ENCODE data around the gene DOC2B. TPM values are rescaled to one million over a fixed set of nuclear protein-coding genes. Genes with fewer than 3 reads are reported as not detected.
A peak's percentile ranks its signal among the peaks of the same experiment; 100 is the strongest.
"Not testable (repeated sequence)": the region's sequence is repeated elsewhere in the genome, so short reads cannot be mapped to it uniquely, and the experiment has no call there.

Gene DOC2B
- total and polyA plus RNA-seq, 12 donors: 2.6 to 15.7 (median 5.9) TPM

DNA sequence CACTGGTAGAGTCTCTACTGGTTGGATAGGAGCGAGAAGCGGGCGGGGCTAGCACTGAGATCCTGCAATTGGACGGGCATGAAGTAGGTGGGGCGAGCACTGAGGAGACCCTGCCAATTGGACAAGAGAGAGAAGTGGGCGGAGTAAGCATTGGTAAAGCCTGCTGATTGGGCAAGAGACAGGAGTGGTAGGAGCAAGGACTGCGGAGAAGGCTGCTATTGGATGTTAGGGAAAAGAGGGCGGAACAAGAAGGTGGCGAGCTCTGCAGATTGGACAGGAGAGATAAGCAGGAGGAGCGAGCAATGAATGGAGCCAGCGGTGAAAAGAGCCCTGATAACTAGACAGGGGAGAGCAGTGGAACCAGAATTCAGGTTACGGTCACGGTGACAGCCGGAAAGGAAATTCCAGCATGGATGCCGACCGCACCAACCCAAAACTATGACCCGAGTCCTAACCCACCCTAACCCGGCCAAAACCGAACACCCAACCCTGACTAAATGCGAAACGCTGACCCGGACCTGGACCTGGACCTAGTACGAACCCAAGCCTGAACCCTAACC is 39.3 kb downstream of the DOC2B start:
- no peaks in the 10 kb centered on the region for H3K36me3 ChIP-seq (replicated peaks in 1 of 2)
- no peaks in the 10 kb centered on the region for H3K27me3 ChIP-seq
- DNase-seq: peak in 6 of 7 donors; percentile 15 to 74 (median 34)
- H3K9me3 ChIP-seq (replicated peaks in 1 of 3): no peaks in the 10 kb centered on the region
- H3K4me3 ChIP-seq: no peak overlapping the region
- no peaks in the 10 kb centered on the region for H3K4me1 ChIP-seq (replicated peaks in 1 of 2)
- no peak overlapping the region for H3K27ac ChIP-seq
- WGBS, 4 donors: 87 to 93% (median 92%) methylated on average over 23 of the region's 23 CpGs
- intact Hi-C loops (cut with DNase I): loop anchor here in 1 of 2 donors (5.0 kb wide), 1 partner anchor 560 kb away; no protein-coding TSS in a partner anchor
- TF ChIP-seq POLR2A (IDR thresholded peaks at IDR 0.05) (no peak), CTCF (IDR thresholded peaks at IDR 0.05) (no peak)

DNA sequence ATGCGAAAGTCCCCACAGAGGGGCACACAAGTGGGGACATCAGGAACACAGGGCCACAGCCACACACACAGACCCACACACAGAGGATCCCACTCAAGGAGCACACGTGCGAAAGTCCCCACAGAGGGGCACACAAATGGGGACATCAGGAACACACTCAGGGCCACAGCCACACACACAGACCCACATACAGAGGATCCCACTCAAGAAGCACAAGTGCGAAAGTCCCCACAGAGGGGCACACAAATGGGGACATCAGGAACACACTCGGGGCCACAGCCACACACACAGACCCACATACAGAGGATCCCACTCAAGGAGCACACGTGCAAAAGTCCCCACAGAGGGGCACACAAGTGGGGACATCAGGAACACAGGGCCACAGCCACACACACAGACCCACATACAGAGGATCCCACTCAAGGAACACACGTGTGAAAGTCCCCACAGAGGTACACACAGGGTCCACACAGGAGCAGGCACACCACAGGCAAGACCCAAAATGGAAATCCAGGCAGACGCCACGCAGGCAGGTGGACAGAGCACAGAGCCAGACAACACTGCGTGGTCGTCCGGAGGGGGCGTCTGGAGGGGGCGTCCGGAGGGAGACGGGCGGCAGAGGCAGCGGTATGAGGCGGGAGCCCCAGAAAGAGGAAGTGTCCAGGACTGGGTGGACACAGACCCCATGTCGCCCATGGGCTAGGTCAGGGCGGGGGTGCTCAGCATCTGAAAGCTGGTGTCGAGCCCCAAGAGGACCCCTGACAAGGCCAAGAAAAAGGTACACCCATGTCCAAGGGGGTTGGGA is 41.8 kb downstream of the DOC2B start:
- WGBS, 4 donors: 58 to 84% (median 68%) methylated on average over 4 to 20 of the region's 22 CpGs
- H3K36me3 ChIP-seq (replicated peaks in 1 of 2); H3K27me3 ChIP-seq; H3K4me3 ChIP-seq; H3K27ac ChIP-seq; H3K9me3 ChIP-seq (replicated peaks in 1 of 3); H3K4me1 ChIP-seq (replicated peaks in 1 of 2): not testable (repeated sequence)
- intact Hi-C loops (cut with DNase I): loop anchor here in 1 of 2 donors (5.0 kb wide), 1 partner anchor 563 kb away; no protein-coding TSS in a partner anchor
- peak in 3 of 7 donors; percentile 7 to 39 (median 17) for DNase-seq

DNA sequence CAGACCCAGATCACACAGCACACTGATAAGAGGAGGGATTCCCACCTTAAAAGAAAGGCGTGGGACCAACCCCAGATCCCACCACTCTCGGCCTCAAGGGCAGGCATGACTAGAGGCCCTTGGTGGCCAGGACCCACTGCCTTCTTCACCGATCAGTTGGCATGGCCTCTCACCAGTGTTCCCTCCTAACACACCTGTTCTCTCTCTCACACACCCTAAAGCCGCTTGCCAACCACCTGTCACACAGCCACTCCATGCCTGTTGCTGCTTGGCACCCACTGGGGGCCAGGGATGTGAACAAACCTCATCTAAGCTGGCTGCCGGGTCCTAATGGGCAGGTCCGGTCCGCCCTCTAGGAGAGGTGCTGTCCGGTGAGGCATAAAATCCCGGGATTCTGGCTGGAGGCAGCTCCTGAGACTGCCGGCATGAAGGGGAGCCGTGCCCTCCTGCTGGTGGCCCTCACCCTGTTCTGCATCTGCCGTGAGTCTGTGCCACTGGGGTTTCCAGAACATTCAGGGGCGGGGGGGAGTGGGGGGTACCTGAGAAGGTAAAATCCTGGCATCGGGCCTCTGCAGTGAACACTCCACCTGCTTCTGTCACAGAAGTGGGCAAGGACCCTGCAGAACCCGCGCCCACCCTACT is 44.2 kb downstream of the DOC2B start, which contains the start of gene SCGB1C2:
TSS of gene SCGB1C2 (plus strand) at position 404 of the 642 bp plus-strand sequence. CDS start at position 426, 22 bp downstream.
- H3K4me1 ChIP-seq (replicated peaks in 1 of 2); H3K4me3 ChIP-seq; H3K9me3 ChIP-seq (replicated peaks in 1 of 3); intact Hi-C loops (cut with DNase I); H3K27me3 ChIP-seq; H3K36me3 ChIP-seq (replicated peaks in 1 of 2); H3K27ac ChIP-seq: not testable (repeated sequence)
- peak in 2 of 7 donors; percentile 3 to 29 for DNase-seq
- 61 to 71% methylated on average over 6 to 9 of the region's 16 CpGs; no CpG with 5 or more reads in 2 of the 4 donors for WGBS, 4 donors

- H3K9me3 ChIP-seq (replicated peaks in 1 of 3); H3K27ac ChIP-seq; H3K4me1 ChIP-seq (replicated peaks in 1 of 2); H3K27me3 ChIP-seq; intact Hi-C loops (cut with DNase I); H3K4me3 ChIP-seq; H3K36me3 ChIP-seq (replicated peaks in 1 of 2): not testable (repeated sequence)
- TF ChIP-seq CTCF (IDR thresholded peaks at IDR 0.05): peak in 2 of 6 experiments; percentile 29 to 49
- 0 to 4% methylated on average over 2 to 3 of the region's 4 CpGs; no CpG with 5 or more reads in 2 of the 4 donors for WGBS, 4 donors
- DNase-seq: peak; percentile 15 to 94 (median 74)
These were observed 44.9 kb downstream of the DOC2B start for GRCh38 chr17:136531-136930.

DNA sequence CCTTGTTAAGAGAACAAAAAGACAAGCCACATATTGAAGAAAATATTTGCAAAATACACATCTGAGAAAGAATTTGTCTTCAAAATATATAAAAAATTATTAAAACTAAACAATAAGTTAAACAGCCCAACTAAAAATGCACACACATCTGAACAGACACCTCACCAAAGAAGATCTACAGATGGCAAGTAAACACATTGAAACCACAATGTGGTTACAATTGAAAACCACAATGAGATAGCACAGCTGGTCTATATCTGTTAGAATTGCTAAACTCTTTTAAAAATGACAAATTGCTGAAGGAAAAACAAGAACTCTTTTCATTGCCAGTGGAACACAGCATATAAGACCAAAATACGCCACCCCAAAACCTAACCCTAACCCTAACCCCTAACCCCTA is 45.6 kb downstream of the DOC2B start:
- DNase-seq; H3K9me3 ChIP-seq (replicated peaks in 1 of 3); H3K4me3 ChIP-seq; H3K36me3 ChIP-seq (replicated peaks in 1 of 2); H3K27ac ChIP-seq; intact Hi-C loops (cut with DNase I); H3K4me1 ChIP-seq (replicated peaks in 1 of 2); H3K27me3 ChIP-seq: not testable (repeated sequence)
- no CpG with 5 or more reads among the region's 1 CpG for WGBS, 4 donors

GRCh38 chr17:135022-135421 is 46.4 kb downstream of the DOC2B start:
- WGBS, 4 donors: 48 to 78% (median 77%) methylated on average over 5 to 6 of the region's 6 CpGs
- intact Hi-C loops (cut with DNase I); H3K9me3 ChIP-seq (replicated peaks in 1 of 3); H3K4me3 ChIP-seq; H3K27me3 ChIP-seq; H3K4me1 ChIP-seq (replicated peaks in 1 of 2); H3K36me3 ChIP-seq (replicated peaks in 1 of 2); H3K27ac ChIP-seq: not testable (repeated sequence)
- DNase-seq: peak in 1 of 7 donors; percentile 49
